HUES48 (cell line): Measurements from ENCODE around the gene ARAP3.
"Not testable (repeated sequence)": the region's sequence is repeated elsewhere in the genome, so short reads cannot be mapped to it uniquely, and the experiment has no call there.

Experiments
- H3K27ac ChIP-seq: one replicate; pipeline ENCODE4 v1.7.0; 2013; ENCODE audit warnings: low read depth, low read length, inconsistent platforms
- H3K27me3 ChIP-seq: 2 replicates; pipeline ENCODE4 v1.6.1; 2013; ENCODE audit warnings: mild to moderate bottlenecking, low read length; ENCODE audit not compliant: control insufficient read depth, insufficient read depth
- H3K36me3 ChIP-seq: 2 replicates; pipeline ENCODE4 v1.6.1; 2013; ENCODE audit warnings: low read length; ENCODE audit not compliant: control insufficient read depth, insufficient read depth
- H3K4me1 ChIP-seq: 2 replicates; pipeline ENCODE4 v1.6.1; 2013; ENCODE audit warnings: mild to moderate bottlenecking, low read length; ENCODE audit not compliant: control insufficient read depth, insufficient read depth
- H3K4me3 ChIP-seq: 2 replicates; pipeline ENCODE4 v1.5.1; 2013; ENCODE audit warnings: mild to moderate bottlenecking, low read depth, low read length
- H3K9ac ChIP-seq: 2 replicates; pipeline ENCODE4 v1.6.1; 2013; ENCODE audit warnings: mild to moderate bottlenecking, low read depth, low read length, moderate library complexity
- H3K9me3 ChIP-seq: 2 replicates; pipeline ENCODE4 v1.6.1; 2013; ENCODE audit warnings: low read length; ENCODE audit not compliant: control insufficient read depth, insufficient read depth

ARAP3 gene, protein sequence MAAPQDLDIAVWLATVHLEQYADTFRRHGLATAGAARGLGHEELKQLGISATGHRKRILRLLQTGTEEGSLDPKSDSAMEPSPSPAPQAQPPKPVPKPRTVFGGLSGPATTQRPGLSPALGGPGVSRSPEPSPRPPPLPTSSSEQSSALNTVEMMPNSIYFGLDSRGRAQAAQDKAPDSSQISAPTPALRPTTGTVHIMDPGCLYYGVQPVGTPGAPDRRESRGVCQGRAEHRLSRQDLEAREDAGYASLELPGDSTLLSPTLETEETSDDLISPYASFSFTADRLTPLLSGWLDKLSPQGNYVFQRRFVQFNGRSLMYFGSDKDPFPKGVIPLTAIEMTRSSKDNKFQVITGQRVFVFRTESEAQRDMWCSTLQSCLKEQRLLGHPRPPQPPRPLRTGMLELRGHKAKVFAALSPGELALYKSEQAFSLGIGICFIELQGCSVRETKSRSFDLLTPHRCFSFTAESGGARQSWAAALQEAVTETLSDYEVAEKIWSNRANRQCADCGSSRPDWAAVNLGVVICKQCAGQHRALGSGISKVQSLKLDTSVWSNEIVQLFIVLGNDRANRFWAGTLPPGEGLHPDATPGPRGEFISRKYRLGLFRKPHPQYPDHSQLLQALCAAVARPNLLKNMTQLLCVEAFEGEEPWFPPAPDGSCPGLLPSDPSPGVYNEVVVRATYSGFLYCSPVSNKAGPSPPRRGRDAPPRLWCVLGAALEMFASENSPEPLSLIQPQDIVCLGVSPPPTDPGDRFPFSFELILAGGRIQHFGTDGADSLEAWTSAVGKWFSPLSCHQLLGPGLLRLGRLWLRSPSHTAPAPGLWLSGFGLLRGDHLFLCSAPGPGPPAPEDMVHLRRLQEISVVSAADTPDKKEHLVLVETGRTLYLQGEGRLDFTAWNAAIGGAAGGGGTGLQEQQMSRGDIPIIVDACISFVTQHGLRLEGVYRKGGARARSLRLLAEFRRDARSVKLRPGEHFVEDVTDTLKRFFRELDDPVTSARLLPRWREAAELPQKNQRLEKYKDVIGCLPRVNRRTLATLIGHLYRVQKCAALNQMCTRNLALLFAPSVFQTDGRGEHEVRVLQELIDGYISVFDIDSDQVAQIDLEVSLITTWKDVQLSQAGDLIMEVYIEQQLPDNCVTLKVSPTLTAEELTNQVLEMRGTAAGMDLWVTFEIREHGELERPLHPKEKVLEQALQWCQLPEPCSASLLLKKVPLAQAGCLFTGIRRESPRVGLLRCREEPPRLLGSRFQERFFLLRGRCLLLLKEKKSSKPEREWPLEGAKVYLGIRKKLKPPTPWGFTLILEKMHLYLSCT (N-terminal part only)

DNA sequence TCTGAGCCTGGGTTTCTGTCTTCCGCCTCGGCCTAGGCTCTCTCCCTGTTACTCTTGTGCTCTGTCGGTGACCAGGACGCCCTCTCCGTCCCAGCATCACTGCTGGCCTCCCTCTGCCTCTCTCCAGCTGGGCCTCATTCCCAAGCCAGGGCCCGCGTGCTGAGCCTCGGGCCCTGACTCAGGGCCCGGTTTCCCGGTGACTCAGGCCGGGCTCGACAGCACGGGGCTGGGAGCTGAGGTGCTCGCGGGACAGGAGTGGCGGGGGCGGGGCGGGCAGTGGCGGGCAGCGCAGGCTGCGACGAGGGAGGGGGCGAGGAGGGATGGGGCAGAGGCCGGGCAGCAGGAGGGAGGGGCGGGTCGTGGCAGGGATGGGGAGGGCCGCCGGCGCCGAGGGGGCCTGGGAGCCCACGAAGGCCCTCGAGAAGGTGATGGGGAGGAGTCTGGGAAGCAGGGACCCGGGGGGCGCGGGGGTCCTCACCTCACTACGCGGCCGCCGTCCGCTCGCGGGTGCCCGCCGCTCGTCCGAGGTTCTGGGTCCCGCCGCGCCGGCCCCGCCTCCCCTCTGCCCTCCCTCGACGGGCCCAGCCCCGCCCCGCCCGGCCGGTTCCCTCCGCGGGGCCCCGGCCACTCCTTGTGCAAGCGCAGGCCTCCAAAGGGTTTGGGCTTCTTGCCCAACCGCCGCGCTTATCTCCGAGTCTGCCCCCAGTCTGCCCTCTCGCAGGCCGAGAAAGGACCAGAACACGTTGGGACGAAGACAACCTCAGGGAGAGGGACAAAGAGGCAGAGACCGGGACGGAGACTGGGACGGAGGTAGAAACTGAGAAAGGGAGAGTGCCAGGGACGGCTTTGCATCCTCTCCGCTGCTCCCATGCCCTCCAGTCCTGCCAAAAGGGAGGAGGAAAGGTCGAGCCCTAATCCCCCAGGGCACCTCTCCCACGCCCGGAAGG lies at the start of gene ARAP3:
Gene ARAP3, minus strand, starts transcription at position 536 of the 947 bp plus-strand sequence. CDS start 1,744 bp downstream, outside the sequence.
- Histone ChIP-seq H3K9ac (peak within 1 kb of the TSS; percentile 58), H3K4me3 (peak within 1 kb of the TSS; percentile 73), H3K27me3 (no peaks in the 10 kb centered on the region), H3K27ac (peak within 1 kb of the TSS; percentile 94), H3K36me3 (peaks cover 8% of the 10 kb centered on the region; the same call in 1 of the 2 replicates), H3K4me1 (peaks cover 32% of the 10 kb centered on the region), H3K9me3 (no peaks in the 10 kb centered on the region)

DNA sequence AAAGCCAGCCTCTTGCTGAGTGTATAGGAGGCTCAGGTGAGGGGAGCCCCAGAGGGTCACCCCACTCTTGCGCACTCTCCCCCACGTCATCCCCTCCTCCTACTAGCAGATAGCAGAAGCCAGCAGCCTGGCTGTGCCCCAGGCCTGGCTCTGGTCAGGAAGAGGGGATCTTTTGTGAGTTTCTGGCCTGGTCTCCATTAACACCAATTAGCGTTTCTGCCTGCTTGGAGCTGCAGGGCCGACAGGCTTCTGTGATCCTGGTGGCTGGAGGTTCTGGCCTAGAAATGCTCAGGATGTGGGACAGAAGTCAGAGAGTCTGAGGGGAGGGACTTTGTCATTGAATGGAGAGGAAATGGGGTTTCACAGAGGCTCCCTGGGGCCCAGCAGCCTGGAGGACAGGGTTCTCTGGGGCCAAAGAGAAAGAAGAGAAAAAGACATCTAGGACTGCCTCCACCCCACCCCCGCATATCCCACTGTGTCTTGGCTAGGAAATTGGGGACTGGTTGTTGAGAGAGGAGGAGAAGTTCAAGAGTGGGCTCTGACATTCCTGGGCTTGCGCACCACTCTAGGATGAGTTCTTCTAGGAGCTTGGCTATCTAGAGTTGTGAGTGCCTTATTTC lies 47.5 kb upstream of the ARAP3 start:
- Histone ChIP-seq H3K4me1 (peaks cover 11% of the 10 kb centered on the region), H3K4me3 (no peak overlapping the region), H3K9me3 (no peaks in the 10 kb centered on the region), H3K27me3 (no peaks in the 10 kb centered on the region), H3K9ac (no peak overlapping the region), H3K27ac (peak overlapping the region; percentile 10), H3K36me3 (no peaks in the 10 kb centered on the region)

DNA sequence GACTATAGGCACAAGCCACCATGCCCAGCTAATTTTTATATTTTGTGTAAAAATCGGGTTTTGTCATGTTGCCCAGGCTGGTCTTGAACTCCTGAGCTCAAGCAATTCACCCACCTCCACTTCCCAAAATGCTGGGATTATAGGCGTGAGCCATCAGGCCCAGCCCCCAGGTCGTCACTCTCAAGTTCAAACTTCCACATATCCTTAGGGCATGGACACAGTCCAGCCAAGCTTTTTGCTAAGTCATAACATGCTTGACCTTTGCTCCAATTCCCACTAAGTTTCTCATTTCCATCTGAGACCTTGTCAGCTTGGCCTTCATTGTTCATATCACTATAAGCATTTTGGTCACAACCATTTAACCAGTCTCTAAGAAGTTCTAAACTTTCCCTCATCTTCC lies 43.9 kb upstream of the ARAP3 start:
- Histone ChIP-seq H3K27ac (no peak overlapping the region), H3K9ac (no peak overlapping the region), H3K4me1 (peaks cover 11% of the 10 kb centered on the region), H3K36me3 (no peaks in the 10 kb centered on the region), H3K27me3 (no peaks in the 10 kb centered on the region), H3K9me3 (no peaks in the 10 kb centered on the region), H3K4me3 (no peak overlapping the region)

DNA sequence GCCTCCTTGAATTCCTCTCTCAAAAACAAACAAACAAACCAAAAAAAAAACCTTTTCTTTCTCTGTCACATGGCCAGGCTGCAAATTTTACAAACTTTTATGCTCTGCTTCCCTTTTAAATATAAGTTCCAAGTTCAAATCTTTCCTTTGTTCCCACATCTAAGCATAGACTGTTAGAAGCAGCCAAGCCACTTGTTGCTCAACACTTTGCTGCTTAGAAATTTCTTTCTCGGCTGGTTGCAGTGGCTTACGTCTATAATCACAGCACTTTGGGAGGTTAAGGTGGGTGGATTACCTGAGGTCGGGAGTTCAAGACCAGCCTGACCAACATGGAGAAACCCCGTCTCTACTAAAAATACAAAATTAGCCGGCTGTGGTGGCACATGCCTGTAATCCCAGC lies 43.1 kb upstream of the ARAP3 start:
- H3K4me1 ChIP-seq = peaks cover 11% of the 10 kb centered on the region
- not testable (repeated sequence) for H3K27me3 ChIP-seq, H3K4me3 ChIP-seq, H3K9ac ChIP-seq, H3K27ac ChIP-seq, H3K36me3 ChIP-seq, H3K9me3 ChIP-seq

DNA sequence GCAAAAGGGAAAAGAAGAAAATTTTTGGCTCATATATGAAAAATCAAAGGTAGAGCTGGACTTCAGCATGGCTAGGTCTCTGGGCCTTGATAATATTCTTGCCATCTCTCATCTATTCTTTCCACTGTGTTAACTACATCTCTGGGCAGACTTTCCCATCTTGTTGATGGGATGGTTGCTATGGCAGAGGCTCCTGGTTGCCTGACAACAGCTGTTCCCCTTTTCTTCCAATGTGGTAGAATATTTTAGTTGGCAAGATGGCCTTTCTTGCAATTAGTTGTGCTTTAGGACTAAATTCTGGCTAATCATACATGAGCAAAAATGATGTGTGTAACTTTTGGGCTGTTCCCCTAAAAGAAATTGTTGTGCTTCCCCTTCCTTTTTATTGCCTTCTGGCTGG lies 40.2 kb upstream of the ARAP3 start:
- Histone ChIP-seq H3K4me1 (peaks cover 4% of the 10 kb centered on the region; the same call in 1 of the 2 replicates), H3K9ac (no peak overlapping the region), H3K9me3 (no peaks in the 10 kb centered on the region), H3K27ac (no peak overlapping the region), H3K36me3 (no peaks in the 10 kb centered on the region), H3K4me3 (no peak overlapping the region), H3K27me3 (no peaks in the 10 kb centered on the region; the same call in 1 of the 2 replicates)

DNA sequence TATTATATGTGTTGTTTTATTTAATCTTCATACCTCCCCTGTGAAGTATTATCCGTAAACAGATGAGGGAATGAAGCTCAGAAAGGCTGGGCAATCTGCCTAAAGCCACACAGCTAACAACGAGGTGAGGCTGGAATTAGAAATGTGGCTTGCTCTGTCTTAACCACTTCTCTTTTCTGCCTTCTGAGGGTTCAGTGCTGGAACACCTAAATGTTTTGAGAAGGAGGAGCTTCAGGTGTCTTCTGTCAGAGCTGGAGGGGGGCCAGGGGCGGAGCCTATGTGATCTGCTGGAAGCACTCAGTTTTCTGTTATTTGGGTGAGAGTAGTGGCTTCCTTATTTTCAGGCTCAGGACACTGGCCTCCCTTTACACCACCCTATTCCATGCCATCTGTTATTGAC lies 35.0 kb upstream of the ARAP3 start:
- Histone ChIP-seq H3K36me3 (no peaks in the 10 kb centered on the region), H3K4me1 (peaks cover 16% of the 10 kb centered on the region), H3K4me3 (no peak overlapping the region)

DNA sequence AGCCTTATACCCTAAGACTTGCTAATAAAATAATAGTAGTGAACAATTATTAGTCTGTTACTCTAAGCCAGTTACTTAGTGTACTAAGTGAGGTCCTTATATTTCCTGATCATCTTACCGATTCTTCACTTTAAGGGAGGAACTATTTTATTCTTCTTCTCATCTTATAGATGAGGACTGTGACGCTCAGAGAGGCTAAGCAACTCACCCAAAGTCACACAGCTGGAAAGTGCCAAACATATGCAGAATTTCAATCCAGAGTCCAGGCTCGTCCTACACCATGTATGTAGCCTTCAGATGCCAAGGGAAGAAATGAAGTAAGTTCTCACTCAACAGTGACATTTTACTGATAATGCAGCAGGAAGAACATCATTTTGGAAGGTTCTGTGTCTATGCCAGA lies 34.4 kb upstream of the ARAP3 start:
- Histone ChIP-seq H3K27me3 (no peaks in the 10 kb centered on the region; the same call in 1 of the 2 replicates), H3K36me3 (no peaks in the 10 kb centered on the region), H3K9me3 (no peaks in the 10 kb centered on the region), H3K27ac (no peak overlapping the region), H3K4me3 (no peak overlapping the region), H3K9ac (no peak overlapping the region), H3K4me1 (peaks cover 16% of the 10 kb centered on the region)

More for the DNA sequence above, 35.0 kb upstream of the ARAP3 start:
- Histone ChIP-seq H3K9me3 (no peaks in the 10 kb centered on the region), H3K27ac (no peak overlapping the region), H3K9ac (no peak overlapping the region), H3K27me3 (no peaks in the 10 kb centered on the region; the same call in 1 of the 2 replicates)

DNA sequence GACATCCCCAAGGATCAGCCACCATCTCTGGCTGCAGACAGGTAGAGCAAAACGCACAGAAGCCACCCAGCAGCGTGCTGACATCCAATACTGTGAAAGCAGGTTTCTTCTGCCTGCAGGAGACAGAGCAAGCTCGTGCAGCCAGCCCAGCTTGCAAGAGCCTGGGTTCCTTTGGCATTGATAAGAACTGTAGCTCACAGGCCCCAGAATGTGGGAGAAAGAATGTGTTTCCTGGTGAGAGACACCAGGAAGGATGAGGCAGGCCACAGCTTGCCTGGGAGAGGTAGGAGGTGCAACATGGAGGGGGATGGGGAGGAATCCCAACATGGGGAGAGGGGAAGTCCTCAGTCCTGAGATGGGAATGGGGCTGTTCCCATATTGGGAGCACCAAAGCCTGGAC lies 34.0 kb upstream of the ARAP3 start:
- H3K27me3 ChIP-seq = no peaks in the 10 kb centered on the region; the same call in 1 of the 2 replicates
- H3K9ac ChIP-seq = no peak overlapping the region
- H3K27ac ChIP-seq = no peak overlapping the region
- no peak overlapping the region for H3K4me3 ChIP-seq
- peaks cover 16% of the 10 kb centered on the region for H3K4me1 ChIP-seq
- H3K9me3 ChIP-seq = no peaks in the 10 kb centered on the region
- no peaks in the 10 kb centered on the region for H3K36me3 ChIP-seq

DNA sequence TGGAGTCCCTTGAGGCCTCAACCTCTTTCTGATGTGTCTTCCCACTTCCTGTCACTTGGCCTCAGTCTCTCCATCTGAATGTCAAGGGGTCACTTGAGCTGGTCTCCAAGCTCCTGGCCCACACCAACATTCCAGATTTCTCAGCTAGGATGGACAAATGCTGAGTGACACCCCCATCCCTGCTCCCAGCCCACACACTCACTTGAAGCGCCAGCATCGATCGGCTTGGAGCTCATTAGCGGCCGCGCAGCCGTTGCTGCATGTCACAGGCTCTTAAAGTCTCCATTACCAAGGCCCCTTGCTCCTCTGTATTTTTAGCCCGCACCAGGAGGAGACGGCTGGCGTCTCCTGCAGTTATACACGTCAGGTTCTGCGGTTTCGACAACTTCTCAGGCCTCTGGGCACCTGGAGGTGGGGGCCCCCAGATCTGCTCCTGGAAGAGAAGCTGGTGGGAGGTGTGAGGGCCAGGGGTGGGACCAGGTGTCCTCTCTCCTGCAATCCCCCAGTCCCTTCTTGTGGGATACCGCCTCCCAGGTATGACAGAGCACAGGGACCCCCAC lies 33.4 kb upstream of the ARAP3 start:
- H3K4me3 ChIP-seq = no peak overlapping the region
- H3K36me3 ChIP-seq = no peaks in the 10 kb centered on the region
- no peak overlapping the region for H3K9ac ChIP-seq
- no peaks in the 10 kb centered on the region; the same call in 1 of the 2 replicates for H3K27me3 ChIP-seq
- H3K4me1 ChIP-seq = peaks cover 16% of the 10 kb centered on the region
- H3K27ac ChIP-seq = no peak overlapping the region
- no peaks in the 10 kb centered on the region for H3K9me3 ChIP-seq
